IMR-90 (cell line): ENCODE measurements around the gene ZCCHC7.

Experiments used
- CHD1 ChIP-seq: IDR thresholded peaks from 2 replicates; pipeline ENCODE4 v1.6.1; 2012; ENCODE audit warnings: low read depth, low read length, improper control_type of control experiment
- FOS ChIP-seq: fragments of 150-350 bp; IDR thresholded peaks from 2 replicates; pipeline ENCODE4 v1.6.1; 2016; ENCODE audit warnings: low read depth, low read length
- POLR2A ChIP-seq: IDR thresholded peaks from 2 replicates; pipeline ENCODE4 v1.6.1; 2012; ENCODE audit warnings: mild to moderate bottlenecking, low read depth, low read length
- RAD21 ChIP-seq: IDR thresholded peaks from 2 replicates; pipeline ENCODE4 v1.6.1; 2012; ENCODE audit warnings: low read length, improper control_type of control experiment
- RFX5 ChIP-seq: IDR thresholded peaks from 2 replicates; pipeline ENCODE4 v1.8.0; 2012; ENCODE audit warnings: low read depth, mild to moderate bottlenecking, low read length, moderate library complexity
- SMC3 ChIP-seq: fragments of 150-350 bp; IDR thresholded peaks from 2 replicates; pipeline ENCODE4 v1.6.1; 2016; ENCODE audit warnings: low read depth, mild to moderate bottlenecking, antibody characterized with exemption, low read length, moderate library complexity
- USF2 ChIP-seq: fragments of 150-350 bp; IDR thresholded peaks from 2 replicates; pipeline ENCODE4 v1.6.1; 2017; ENCODE audit warnings: mild to moderate bottlenecking, antibody characterized with exemption, low read length, low read depth
- TF ChIP-seq, protein P1 (sequence below): conservative IDR thresholded peaks from 2 replicates; pipeline ENCODE4 v1.5.1; 2012; ENCODE audit warnings: mild to moderate bottlenecking, low read depth, low read length, improper control_type of control experiment
- TF ChIP-seq, protein P2 (sequence below): fragments of 150-350 bp; IDR thresholded peaks from 2 replicates; pipeline ENCODE4 v1.6.1; 2016; ENCODE audit warnings: low read depth, mild to moderate bottlenecking, low read length, moderate library complexity, borderline replicate concordance

DNA sequence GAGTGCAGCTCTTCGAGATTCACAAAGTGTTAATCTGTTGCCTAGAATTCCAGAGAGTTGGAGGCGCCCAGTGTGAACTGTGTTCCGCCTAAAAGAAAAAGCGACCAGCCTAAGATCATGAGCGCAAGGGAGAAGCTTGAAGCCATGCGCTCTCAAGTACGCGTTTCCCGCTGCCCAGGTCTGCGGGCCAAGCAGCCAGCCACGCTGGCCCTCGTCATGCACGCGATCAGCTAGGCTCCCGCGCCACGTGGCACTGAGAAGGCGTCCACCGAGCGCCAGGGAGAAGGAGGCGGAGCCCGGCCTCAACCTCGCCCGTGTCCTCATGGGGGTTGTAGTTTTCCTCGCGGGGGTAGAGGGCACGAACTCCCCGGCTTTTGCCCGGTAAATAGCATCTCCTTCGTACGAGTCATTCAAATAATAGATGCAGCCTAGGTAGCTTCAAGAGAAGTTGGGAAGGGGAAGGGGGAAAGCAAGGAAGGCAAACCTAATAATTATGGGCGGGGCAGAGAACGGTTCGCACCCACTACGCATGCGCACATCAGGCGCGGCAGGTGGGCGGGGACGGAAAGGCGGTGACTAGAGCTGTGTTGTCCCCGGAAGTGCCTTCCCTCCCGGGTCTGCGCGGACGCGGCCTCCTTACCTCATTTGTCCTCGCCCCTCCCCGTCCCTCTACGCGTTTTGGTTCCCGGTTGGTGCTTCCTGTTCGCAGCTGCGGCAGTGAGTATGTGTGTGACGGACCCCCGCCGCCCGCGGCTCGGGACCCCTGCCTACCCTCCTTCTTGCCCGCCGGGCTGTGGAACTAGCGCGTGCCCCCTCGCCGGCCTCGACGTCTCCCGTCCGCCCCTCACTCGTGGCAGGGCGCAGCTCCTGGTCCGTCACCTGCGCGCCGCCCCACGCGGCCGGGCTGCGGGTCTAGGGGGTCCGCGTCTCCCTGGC lies at the start of gene ZCCHC7:
- TF ChIP-seq POLR2A (peak; percentile 86), FOS (no peak), RAD21 (no peak), CHD1 (no peak), SMC3 (no peak), RFX5 (no peak), USF2 (peak; percentile 91)
- TF ChIP-seq, protein P1, sequence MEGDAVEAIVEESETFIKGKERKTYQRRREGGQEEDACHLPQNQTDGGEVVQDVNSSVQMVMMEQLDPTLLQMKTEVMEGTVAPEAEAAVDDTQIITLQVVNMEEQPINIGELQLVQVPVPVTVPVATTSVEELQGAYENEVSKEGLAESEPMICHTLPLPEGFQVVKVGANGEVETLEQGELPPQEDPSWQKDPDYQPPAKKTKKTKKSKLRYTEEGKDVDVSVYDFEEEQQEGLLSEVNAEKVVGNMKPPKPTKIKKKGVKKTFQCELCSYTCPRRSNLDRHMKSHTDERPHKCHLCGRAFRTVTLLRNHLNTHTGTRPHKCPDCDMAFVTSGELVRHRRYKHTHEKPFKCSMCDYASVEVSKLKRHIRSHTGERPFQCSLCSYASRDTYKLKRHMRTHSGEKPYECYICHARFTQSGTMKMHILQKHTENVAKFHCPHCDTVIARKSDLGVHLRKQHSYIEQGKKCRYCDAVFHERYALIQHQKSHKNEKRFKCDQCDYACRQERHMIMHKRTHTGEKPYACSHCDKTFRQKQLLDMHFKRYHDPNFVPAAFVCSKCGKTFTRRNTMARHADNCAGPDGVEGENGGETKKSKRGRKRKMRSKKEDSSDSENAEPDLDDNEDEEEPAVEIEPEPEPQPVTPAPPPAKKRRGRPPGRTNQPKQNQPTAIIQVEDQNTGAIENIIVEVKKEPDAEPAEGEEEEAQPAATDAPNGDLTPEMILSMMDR = no peak
- TF ChIP-seq, protein P2, sequence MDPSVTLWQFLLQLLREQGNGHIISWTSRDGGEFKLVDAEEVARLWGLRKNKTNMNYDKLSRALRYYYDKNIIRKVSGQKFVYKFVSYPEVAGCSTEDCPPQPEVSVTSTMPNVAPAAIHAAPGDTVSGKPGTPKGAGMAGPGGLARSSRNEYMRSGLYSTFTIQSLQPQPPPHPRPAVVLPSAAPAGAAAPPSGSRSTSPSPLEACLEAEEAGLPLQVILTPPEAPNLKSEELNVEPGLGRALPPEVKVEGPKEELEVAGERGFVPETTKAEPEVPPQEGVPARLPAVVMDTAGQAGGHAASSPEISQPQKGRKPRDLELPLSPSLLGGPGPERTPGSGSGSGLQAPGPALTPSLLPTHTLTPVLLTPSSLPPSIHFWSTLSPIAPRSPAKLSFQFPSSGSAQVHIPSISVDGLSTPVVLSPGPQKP = no peak
